Measurements from ENCODE around the gene SLC26A6. TPM values are rescaled to one million over a fixed set of nuclear protein-coding genes. Genes with fewer than 3 reads are reported as not detected.

The SLC26A6 gene
- total and polyA plus RNA-seq, 4 donors, result 4.4 to 13.1 (median 6.3) TPM

GRCh38 chr3:48655606-48656005, 20.3 kb upstream of the SLC26A6 start (continued):
- no peak for TF ChIP-seq ZBTB33 (IDR thresholded peaks at IDR 0.05)
- no peak for TF ChIP-seq SP1 (IDR thresholded peaks at IDR 0.05)

- Histone ChIP-seq H3K27ac (ENCODE audit: low read depth in 1 of 2, low read length in 2 of 2) (no peak overlapping the region), H3K27me3 (ENCODE audit: control insufficient read depth in 4 of 4, insufficient read depth in 4 of 4, low read length in 3 of 4) (no peaks in the 10 kb centered on the region), H3K36me3 (ENCODE audit: control insufficient read depth in 4 of 4, insufficient read depth in 3 of 4, low read depth in 1 of 4, low read length in 3 of 4) (no peaks in the 10 kb centered on the region), H3K4me3 (ENCODE audit: low read depth in 1 of 3, low read length in 3 of 3) (no peak overlapping the region), H3K9ac (ENCODE audit: low read depth in 1 of 2, low read length in 2 of 2) (no peak overlapping the region), H3K4me1 (ENCODE audit: control insufficient read depth in 4 of 4, insufficient read depth in 4 of 4, low read length in 3 of 4) (peaks cover 0 to 9% (median under 1%) of the 10 kb centered on the region in 4 donors), H3K9me3 (ENCODE audit: control insufficient read depth in 4 of 4, low read length in 3 of 4) (no peaks in the 10 kb centered on the region)
- 97% methylated on average over 12 of the region's 12 CpGs for WGBS
- no peak for DNase-seq (ENCODE audit: low spot score)
- TF ChIP-seq YY1 (IDR thresholded peaks at IDR 0.05) (no peak), HNF4G (IDR thresholded peaks at IDR 0.05) (no peak), TAF1 (conservative IDR thresholded peaks at IDR 0.05) (no peak), NR2F2 (IDR thresholded peaks at IDR 0.05) (no peak), EGR1 (IDR thresholded peaks at IDR 0.05; ENCODE audit: low read depth in 2 of 2) (no peak), GABPA (IDR thresholded peaks at IDR 0.05 in 1 of 2, conservative IDR thresholded peaks at IDR 0.05 in 1 of 2) (no peak), HNF4A (conservative IDR thresholded peaks at IDR 0.05) (no peak), FOXA1 (IDR thresholded peaks at IDR 0.05) (no peak), SP1 (IDR thresholded peaks at IDR 0.05) (no peak), JUND (IDR thresholded peaks at IDR 0.05) (no peak), CTCF (IDR thresholded peaks at IDR 0.05; ENCODE audit: low read depth, low read length, missing input control) (no peak), ZBTB33 (IDR thresholded peaks at IDR 0.05) (no peak), MAX (IDR thresholded peaks at IDR 0.05) (no peak), FOXA2 (IDR thresholded peaks at IDR 0.05) (no peak), REST (IDR thresholded peaks at IDR 0.05) (no peak), RAD21 (IDR thresholded peaks at IDR 0.05) (no peak)
These were observed 19.8 kb upstream of the SLC26A6 start for GRCh38 chr3:48655063-48655462.
